Measurements from ENCODE around the gene USP36.

DNA sequence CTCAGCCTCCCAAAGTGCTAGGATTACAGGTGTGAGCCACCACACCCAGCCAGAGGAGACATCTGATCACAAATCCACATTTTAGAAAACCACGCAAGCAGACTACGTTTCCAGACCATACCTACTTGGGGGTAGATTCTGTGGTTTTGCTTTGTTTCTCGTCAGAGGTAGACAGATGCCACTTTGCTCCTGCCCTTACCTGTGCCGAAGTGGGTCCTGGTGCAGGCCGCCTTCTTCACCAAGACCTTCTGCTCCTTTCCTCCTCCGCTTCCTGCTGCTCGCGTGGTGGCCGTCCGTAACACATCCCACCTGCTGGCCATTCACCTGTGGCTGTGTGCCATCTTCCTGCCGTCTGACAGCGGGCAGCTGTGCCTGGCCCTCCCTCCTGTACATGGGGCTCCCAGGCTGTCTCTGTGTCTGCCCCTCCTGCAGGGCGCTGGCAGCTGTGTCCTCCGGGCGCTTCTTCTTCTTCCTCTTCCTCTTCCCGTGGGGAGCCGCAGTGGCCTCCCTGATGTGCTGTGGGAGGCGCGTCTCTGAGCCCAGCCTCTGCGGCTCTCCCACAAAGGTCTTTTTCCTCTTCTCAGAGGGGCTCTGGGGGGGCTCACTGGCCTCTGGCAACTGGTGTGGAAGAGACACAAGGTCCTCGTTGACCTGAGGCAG, 37.3 kb downstream of the USP36 start:
- TF ChIP-seq CTCF (IDR thresholded peaks at IDR 0.05) (no peak), POLR2AphosphoS5 (IDR thresholded peaks at IDR 0.05; ENCODE audit: insufficient read depth in 1 of 2, low read depth in 1 of 2) (peak in 1 of 2 donors; percentile 17), POLR2A (IDR thresholded peaks at IDR 0.05) (no peak)

All from vagina (tissue), 2 donors.